ENCODE results near the gene DHDH. TPM values are rescaled to one million over a fixed set of nuclear protein-coding genes. Genes with fewer than 3 reads are reported as not detected.

The DHDH gene
- total and polyA plus RNA-seq, 2 of the 13 experiments (the other 11 are each of a cell fraction or from before 2014, with no cell fraction given), result 0.13 to 0.91 TPM

GRCh38 chr19:48993175-48994034, 59.9 kb downstream of the DHDH start, which contains the start of the genes GYS1 and RUVBL2 (continued):
- TF ChIP-seq, protein P1, sequence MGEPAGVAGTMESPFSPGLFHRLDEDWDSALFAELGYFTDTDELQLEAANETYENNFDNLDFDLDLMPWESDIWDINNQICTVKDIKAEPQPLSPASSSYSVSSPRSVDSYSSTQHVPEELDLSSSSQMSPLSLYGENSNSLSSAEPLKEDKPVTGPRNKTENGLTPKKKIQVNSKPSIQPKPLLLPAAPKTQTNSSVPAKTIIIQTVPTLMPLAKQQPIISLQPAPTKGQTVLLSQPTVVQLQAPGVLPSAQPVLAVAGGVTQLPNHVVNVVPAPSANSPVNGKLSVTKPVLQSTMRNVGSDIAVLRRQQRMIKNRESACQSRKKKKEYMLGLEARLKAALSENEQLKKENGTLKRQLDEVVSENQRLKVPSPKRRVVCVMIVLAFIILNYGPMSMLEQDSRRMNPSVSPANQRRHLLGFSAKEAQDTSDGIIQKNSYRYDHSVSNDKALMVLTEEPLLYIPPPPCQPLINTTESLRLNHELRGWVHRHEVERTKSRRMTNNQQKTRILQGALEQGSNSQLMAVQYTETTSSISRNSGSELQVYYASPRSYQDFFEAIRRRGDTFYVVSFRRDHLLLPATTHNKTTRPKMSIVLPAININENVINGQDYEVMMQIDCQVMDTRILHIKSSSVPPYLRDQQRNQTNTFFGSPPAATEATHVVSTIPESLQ (CRISPR knock-in tag; conservative IDR thresholded peaks at IDR 0.05), result no peak
- TF ChIP-seq PAX8 (CRISPR knock-in tag; IDR thresholded peaks at IDR 0.05; ENCODE audit: borderline replicate concordance), result no peak
- TF ChIP-seq ZNF672 (CRISPR knock-in tag; IDR thresholded peaks at IDR 0.05), result no peak
- no peak for TF ChIP-seq ZNF792 (CRISPR knock-in tag; IDR thresholded peaks at IDR 0.05)
- no peak for TF ChIP-seq SETDB1 (CRISPR knock-in tag; IDR thresholded peaks at IDR 0.05; ENCODE audit: borderline replicate concordance)
- TF ChIP-seq CEBPB (IDR thresholded peaks at IDR 0.05; ENCODE audit: borderline replicate concordance, low read depth, low read length), result peak; percentile 88
- TF ChIP-seq ZNF329 (CRISPR knock-in tag; IDR thresholded peaks at IDR 0.05; ENCODE audit: low read depth), result peak; percentile 33; the same call in 1 of the 2 replicates
- TF ChIP-seq, protein P2, sequence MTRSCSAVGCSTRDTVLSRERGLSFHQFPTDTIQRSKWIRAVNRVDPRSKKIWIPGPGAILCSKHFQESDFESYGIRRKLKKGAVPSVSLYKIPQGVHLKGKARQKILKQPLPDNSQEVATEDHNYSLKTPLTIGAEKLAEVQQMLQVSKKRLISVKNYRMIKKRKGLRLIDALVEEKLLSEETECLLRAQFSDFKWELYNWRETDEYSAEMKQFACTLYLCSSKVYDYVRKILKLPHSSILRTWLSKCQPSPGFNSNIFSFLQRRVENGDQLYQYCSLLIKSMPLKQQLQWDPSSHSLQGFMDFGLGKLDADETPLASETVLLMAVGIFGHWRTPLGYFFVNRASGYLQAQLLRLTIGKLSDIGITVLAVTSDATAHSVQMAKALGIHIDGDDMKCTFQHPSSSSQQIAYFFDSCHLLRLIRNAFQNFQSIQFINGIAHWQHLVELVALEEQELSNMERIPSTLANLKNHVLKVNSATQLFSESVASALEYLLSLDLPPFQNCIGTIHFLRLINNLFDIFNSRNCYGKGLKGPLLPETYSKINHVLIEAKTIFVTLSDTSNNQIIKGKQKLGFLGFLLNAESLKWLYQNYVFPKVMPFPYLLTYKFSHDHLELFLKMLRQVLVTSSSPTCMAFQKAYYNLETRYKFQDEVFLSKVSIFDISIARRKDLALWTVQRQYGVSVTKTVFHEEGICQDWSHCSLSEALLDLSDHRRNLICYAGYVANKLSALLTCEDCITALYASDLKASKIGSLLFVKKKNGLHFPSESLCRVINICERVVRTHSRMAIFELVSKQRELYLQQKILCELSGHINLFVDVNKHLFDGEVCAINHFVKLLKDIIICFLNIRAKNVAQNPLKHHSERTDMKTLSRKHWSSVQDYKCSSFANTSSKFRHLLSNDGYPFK (CRISPR knock-in tag; IDR thresholded peaks at IDR 0.05; ENCODE audit: borderline replicate concordance), result 0 out of 2 replicates have a peak, but pooled peaks have one; percentile 56
- TF ChIP-seq ZBTB3 (CRISPR knock-in tag; IDR thresholded peaks at IDR 0.05; ENCODE audit: borderline replicate concordance, low read depth), result no peak
- TF ChIP-seq, protein P3, sequence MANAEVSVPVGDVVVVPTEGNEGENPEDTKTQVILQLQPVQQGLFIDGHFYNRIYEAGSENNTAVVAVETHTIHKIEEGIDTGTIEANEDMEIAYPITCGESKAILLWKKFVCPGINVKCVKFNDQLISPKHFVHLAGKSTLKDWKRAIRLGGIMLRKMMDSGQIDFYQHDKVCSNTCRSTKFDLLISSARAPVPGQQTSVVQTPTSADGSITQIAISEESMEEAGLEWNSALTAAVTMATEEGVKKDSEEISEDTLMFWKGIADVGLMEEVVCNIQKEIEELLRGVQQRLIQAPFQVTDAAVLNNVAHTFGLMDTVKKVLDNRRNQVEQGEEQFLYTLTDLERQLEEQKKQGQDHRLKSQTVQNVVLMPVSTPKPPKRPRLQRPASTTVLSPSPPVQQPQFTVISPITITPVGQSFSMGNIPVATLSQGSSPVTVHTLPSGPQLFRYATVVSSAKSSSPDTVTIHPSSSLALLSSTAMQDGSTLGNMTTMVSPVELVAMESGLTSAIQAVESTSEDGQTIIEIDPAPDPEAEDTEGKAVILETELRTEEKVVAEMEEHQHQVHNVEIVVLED (CRISPR knock-in tag; IDR thresholded peaks at IDR 0.05; ENCODE audit: borderline replicate concordance), result peak; percentile 70
- TF ChIP-seq, protein P4, sequence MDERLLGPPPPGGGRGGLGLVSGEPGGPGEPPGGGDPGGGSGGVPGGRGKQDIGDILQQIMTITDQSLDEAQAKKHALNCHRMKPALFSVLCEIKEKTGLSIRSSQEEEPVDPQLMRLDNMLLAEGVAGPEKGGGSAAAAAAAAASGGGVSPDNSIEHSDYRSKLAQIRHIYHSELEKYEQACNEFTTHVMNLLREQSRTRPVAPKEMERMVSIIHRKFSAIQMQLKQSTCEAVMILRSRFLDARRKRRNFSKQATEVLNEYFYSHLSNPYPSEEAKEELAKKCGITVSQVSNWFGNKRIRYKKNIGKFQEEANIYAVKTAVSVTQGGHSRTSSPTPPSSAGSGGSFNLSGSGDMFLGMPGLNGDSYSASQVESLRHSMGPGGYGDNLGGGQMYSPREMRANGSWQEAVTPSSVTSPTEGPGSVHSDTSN (CRISPR knock-in tag; IDR thresholded peaks at IDR 0.05), result peak; percentile 93
- TF ChIP-seq ZBTB42 (CRISPR knock-in tag; IDR thresholded peaks at IDR 0.05), result no peak
- no peak; the same call in 1 of the 2 replicates for TF ChIP-seq ELF4 (CRISPR knock-in tag; IDR thresholded peaks at IDR 0.05; ENCODE audit: borderline replicate concordance)
- TF ChIP-seq ZNF230 (CRISPR knock-in tag; IDR thresholded peaks at IDR 0.05), result no peak
- TF ChIP-seq, protein P5, sequence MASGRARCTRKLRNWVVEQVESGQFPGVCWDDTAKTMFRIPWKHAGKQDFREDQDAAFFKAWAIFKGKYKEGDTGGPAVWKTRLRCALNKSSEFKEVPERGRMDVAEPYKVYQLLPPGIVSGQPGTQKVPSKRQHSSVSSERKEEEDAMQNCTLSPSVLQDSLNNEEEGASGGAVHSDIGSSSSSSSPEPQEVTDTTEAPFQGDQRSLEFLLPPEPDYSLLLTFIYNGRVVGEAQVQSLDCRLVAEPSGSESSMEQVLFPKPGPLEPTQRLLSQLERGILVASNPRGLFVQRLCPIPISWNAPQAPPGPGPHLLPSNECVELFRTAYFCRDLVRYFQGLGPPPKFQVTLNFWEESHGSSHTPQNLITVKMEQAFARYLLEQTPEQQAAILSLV (CRISPR knock-in tag; IDR thresholded peaks at IDR 0.05; ENCODE audit: borderline replicate concordance), result no peak
- peak; percentile 19; the same call in 1 of the 2 replicates for TF ChIP-seq ZNF331 (CRISPR knock-in tag; IDR thresholded peaks at IDR 0.05)
- TF ChIP-seq PTBP1 (IDR thresholded peaks at IDR 0.05; ENCODE audit: low read depth, low read length, poor library complexity, severe bottlenecking), result no peak
- no peak for TF ChIP-seq ZNF720 (CRISPR knock-in tag; IDR thresholded peaks at IDR 0.05)
